ENCODE measurements around the gene LRRC23. TPM values are rescaled to one million over a fixed set of nuclear protein-coding genes. Genes with fewer than 3 reads are reported as not detected.

The LRRC23 gene
- total RNA-seq, 4 donors from 2014 or later: 4.3 to 15.8 (median 8.5) TPM

GRCh38 chr12:6936636-6937480 is 32.2 kb downstream of the LRRC23 start:
- H3K4me1 ChIP-seq: peaks cover 38% of the 10 kb centered on the region
- no peaks in the 10 kb centered on the region for H3K9me3 ChIP-seq
- TF ChIP-seq EP300 (IDR thresholded peaks at IDR 0.05) (no peak), CTCF (IDR thresholded peaks at IDR 0.05) (no peak), POLR2A (IDR thresholded peaks at IDR 0.05) (no peak), POLR2AphosphoS5 (IDR thresholded peaks at IDR 0.05) (no peak)
- H3K4me3 ChIP-seq: peak overlapping the region; percentile 83
- H3K27ac ChIP-seq: peak overlapping the region; percentile 94
- DNase-seq (ENCODE audit: low spot score in 2 of 2): no peak
- 38% methylated on average over 27 of the region's 36 CpGs for WGBS
- H3K36me3 ChIP-seq: peaks cover 40% of the 10 kb centered on the region
- no peaks in the 10 kb centered on the region for H3K27me3 ChIP-seq

DNA sequence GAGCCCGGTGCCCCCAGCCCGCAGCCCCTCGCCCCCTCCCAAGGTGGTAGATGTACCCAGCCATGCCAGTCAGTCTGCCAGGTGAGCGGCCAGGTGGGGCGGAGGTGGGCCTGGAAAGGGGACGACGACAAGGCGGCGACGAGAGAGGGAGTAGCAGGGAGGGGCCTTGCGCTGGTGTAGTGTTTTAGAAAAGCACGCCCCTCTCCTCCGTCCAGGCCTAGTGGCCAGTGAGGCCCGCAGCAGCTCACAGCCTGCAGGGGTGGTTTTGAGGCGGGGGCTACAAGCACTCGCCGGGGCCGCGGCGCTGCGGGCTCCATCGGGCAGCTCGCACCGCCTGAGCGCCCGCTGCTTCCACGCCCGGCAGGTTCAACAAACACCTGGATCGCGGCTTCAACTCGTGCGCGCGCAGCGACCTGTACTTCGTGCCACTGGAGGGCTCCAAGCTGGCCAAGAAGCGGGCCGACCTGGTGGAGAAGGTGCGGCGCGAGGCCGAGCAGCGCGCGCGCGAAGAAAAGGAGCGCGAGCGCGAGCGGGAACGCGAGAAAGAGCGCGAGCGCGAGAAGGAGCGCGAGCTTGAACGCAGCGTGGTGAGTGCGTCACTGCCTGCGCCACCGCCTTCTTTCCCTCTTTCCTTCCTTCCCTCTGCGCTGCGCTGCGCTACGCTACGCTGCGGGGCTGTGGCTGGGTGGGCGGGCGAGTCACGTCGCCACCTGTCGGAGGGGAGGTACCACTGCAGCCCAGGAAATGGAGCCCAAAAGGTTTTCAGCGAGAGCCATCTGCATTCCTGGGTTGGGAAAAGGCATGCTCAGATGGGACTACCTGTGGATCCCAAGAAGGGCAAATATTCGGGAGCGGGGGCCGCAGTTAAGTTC is 33.1 kb downstream of the LRRC23 start:
- Histone ChIP-seq H3K4me3 (peak overlapping the region; percentile 83), H3K4me1 (peaks cover 40% of the 10 kb centered on the region), H3K27ac (peak overlapping the region; percentile 94), H3K27me3 (no peaks in the 10 kb centered on the region), H3K9me3 (no peaks in the 10 kb centered on the region), H3K36me3 (peaks cover 41% of the 10 kb centered on the region)
- WGBS: 1% methylated on average over 31 of the region's 80 CpGs
- peak; percentile 96 for DNase-seq (ENCODE audit: low spot score in 2 of 2)
- peak; percentile 19 to 99 (median 90) for TF ChIP-seq POLR2AphosphoS5 (IDR thresholded peaks at IDR 0.05)
- peak; percentile 76 to 96 for TF ChIP-seq CTCF (IDR thresholded peaks at IDR 0.05)
- TF ChIP-seq POLR2A (IDR thresholded peaks at IDR 0.05): no peak

- H3K4me1 ChIP-seq: peaks cover 39% of the 10 kb centered on the region
- 63% methylated on average over 11 of the region's 32 CpGs for WGBS
Observed at GRCh38 chr12:6938353-6939190, 34.0 kb downstream of the LRRC23 start.

GRCh38 chr12:6939191-6939540 is 34.5 kb downstream of the LRRC23 start:
- Histone ChIP-seq H3K36me3 (peaks cover 34% of the 10 kb centered on the region), H3K27me3 (no peaks in the 10 kb centered on the region), H3K27ac (no peak overlapping the region), H3K4me3 (no peak overlapping the region), H3K4me1 (peaks cover 33% of the 10 kb centered on the region), H3K9me3 (no peaks in the 10 kb centered on the region)
- no peak for TF ChIP-seq EP300 (IDR thresholded peaks at IDR 0.05)
- no peak for TF ChIP-seq POLR2A (IDR thresholded peaks at IDR 0.05)
- TF ChIP-seq POLR2AphosphoS5 (IDR thresholded peaks at IDR 0.05): no peak
- no peak for TF ChIP-seq CTCF (IDR thresholded peaks at IDR 0.05)
- 64% methylated on average over 2 of the region's 2 CpGs for WGBS
- no peak for DNase-seq (ENCODE audit: low spot score in 2 of 2)

More at GRCh38 chr12:6938353-6939190, 34.0 kb downstream of the LRRC23 start:
- no peak for TF ChIP-seq POLR2A (IDR thresholded peaks at IDR 0.05)
- no peak for TF ChIP-seq EP300 (IDR thresholded peaks at IDR 0.05)
- TF ChIP-seq CTCF (IDR thresholded peaks at IDR 0.05): no peak
- TF ChIP-seq POLR2AphosphoS5 (IDR thresholded peaks at IDR 0.05): no peak
- Histone ChIP-seq H3K4me3 (peak overlapping the region; percentile 83), H3K9me3 (no peaks in the 10 kb centered on the region), H3K27me3 (no peaks in the 10 kb centered on the region), H3K27ac (peak overlapping the region; percentile 94), H3K36me3 (peaks cover 40% of the 10 kb centered on the region)
- DNase-seq (ENCODE audit: low spot score in 2 of 2): no peak

Measured in suprapubic skin (tissue), 4 donors.